Superior temporal gyrus (tissue), 1 donor: ENCODE results near the gene KRT7.
"Not testable (repeated sequence)": the region's sequence is repeated elsewhere in the genome, so short reads cannot be mapped to it uniquely, and the experiment has no call there.

Source experiments
- DNase-seq: peaks from one replicate; pipeline ENCODE4 v3.0.0-alpha.2; 2016; ENCODE audit errors: extremely low spot score

Gene KRT7

DNA sequence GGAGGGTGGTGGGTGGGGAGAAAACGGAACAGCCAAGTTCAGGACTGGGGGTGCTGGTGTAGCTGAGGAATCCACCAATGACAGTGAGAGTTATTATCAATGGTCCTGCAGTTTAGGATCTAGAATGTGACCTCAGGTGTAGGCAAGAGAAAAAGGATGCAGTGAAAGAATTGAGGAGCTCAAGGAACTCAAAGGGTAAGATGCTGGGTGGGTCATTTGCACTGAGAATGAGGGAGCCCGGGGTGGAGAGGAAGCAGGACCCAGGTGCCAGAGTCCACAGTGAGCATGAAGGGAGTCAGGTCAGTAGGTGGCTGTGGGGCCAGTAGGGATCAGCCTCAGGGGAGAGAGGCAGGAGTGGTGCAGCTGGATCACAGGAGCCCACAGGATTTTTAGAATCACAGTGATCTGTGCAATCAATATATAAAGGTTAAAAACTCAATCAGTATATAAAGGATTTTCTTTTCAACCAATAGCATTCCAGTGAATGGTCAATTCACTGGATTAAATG, 3.2 kb upstream of the KRT7 start:
- DNase-seq, result no peak

DNA sequence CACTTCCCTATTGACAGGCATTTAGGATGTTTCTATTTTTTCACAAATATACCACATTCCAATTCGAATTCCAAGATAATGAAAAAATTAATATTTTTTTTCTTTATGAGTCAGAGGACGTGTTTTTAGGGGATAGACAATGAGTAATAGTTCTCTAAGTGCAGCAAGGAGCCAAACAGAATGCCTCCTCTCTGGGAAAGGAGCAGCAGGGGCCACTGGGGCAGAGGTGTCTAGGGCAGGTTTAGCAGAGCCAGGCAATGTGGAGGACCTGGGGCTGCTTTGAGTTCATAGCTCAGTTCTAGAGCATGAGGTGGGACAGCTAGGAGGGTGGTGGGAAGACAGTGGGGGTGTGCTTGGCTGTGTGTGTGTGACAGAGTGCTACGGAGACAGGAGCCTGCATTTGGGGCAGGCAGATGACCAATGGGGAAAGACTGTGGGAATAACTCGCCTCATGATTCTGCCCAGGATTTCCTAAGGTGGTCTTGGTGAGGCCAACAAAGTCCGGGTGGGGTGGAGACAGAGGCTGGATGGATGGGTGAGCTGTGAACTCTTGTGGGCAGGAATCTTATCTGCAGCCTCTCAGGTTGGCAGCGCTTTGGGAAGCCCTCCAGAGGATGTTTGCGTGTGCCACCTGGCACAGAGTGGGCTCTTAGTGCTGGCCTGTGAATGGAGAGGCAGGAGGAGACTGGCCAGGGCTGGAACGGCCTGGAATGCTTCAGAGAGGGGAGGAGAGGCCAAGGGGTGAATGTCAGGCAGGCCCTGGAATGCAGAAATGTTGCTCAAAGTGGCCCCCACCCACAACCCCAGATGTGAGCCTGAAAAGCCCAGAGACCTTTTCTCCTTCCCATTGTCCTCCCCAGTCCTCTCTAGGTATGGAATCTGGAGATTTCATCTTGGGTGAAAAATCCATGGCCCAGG, 2.4 kb upstream of the KRT7 start:
- DNase-seq, result no peak

DNA sequence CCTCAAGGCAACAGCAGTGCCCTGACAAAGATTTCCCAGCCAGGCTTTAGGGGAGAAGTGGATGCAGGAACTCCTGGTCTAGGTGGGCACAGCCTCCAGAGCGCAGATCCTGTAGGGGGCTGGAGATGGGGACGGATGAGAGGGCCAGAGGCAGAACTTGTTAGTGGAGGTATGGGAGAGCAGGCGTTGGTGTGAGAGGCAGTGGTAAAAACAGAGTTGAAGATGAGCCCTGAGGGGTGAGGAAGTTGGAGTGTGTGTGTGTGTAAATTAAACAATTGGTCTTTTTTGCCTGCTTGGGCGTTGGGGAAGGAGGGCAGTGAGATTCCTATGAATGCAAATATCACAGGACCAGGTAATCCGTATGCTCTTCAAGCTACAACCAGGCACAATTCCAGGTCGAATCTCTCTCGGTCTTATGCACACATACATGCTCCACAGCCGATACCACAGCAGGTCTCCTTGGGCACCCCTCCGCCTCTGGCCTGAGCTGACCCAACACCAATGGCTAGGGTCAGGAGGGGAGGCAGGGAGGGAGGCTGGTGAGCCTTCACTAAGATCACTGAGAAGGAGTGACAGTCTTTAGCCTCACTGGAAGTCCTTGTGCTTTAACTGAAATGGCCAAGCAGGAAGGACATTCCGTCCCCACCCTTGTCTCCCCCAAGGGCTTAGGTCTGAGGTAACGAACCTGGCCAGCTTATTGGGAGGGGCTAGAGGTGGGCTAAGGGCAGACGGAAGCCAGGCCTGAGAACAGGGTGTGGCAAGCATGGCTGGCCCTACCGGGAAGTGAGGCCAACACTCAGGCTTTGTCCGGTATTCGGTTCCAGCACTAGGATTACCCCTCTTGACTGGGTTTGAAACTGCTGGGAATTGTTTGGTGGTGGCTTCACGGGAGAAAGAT, 1.5 kb upstream of the KRT7 start:
- DNase-seq, result no peak

DNA sequence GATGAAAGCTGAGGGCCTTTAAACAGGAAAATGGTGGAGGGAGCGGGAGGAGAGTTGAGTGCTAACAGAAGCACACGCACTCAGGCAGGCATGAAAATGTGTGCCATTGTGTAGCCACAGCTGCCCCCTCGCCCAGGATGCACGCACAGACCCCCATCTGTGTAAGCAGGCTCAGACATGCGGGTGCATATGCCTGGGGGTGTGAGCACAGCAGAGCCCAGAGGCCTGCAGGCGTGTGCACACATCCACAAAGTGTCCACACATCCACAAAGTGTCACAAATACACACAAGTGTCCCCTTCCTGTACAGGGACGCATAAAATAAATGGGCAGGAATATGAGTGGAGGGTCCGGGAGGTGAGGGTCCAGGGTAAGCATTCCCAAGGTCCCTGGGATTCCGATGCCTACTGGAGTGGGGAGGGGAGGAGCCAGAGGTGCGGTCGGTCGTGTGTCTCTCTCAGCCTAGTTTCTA, 805 bp upstream of the KRT7 start:
- no peak for DNase-seq

DNA sequence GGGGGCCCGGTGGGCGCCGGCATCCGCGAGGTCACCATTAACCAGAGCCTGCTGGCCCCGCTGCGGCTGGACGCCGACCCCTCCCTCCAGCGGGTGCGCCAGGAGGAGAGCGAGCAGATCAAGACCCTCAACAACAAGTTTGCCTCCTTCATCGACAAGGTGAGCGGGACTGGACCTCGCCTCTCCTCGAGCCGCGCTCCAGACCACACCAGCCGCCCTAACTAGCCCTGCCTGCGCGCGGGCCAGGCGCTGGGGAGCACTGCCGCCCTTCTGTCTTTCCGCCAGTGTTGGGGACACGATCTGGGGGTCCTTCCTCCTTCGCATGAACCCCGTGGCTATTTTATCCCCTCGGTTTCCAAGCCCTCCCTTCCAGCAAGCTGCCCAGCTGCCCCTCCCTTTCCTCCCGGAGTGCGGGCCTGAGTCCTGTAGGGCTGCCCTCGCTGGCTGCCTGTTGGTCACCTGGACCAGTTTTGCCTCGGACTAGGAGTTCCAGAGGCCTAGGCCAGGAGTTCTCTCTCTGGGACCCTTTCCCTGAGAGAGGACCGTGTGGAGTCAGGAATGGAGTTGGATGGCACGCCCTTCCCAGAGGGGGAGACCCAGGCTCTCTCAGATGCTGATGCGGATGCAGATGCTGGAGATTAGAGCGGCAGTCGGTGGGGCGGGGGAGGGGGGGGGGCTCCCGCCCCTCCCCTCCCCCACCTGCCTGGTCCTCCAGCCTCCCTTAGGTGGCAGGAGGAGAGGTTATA, 592 bp downstream of the KRT7 start:
- no peak for DNase-seq

DNA sequence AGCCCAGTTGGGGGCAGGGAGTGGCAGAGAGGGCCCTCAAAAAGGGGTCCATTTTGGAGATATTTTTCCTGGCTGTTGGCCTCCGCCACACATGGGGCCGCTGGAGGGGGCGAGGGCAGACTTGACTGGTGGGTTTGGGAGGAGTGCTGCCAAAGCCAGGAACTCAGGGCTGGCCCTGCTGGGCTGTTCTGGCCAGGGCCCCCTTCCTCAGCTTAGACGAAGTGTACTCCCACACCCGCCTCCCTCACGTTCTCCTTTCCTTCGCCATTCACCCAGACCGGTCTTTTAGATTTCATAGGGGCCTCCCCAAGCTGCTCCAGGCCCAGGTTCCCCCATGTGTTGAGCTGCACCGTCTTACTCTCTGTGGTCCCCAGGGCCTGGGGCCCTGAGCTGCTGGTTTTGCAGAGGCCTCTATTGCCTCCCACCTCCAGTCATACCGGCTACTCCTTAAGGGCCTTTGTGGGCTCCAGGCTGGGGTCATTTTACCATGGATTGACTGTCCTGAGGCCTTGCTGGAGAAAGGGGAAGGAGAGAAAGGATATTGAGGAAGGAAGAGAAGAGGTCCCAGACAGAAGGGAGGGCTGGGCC, 1.3 kb downstream of the KRT7 start:
- no peak for DNase-seq

DNA sequence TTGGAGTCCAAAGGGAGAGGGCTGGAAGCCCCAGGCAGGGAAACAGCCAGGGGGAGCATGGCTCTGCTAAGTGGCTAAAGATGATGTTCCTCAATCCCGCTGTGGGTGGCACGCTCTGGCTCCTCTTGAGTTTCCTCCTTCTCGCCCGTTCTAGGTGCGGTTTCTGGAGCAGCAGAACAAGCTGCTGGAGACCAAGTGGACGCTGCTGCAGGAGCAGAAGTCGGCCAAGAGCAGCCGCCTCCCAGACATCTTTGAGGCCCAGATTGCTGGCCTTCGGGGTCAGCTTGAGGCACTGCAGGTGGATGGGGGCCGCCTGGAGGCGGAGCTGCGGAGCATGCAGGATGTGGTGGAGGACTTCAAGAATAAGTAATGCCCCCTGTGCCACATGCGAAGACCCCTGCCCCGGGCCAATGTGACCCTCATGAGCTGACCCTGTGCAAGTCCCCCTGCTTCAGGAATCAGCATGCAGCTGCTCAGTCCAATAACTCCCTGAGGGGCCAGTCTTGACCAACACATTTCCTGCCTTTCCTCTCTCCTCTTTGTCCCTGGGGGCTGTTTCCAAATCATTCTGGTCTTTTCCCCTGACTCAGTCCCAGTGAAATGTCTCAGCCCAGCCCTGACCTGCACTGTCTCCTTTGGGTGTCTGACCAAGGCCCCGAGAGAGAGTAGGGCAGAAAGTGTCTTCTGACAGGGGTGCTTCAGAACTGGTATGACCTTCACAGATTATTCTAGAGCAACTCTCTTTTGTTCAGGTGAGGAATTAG, 2.1 kb downstream of the KRT7 start:
- DNase-seq, result no peak

DNA sequence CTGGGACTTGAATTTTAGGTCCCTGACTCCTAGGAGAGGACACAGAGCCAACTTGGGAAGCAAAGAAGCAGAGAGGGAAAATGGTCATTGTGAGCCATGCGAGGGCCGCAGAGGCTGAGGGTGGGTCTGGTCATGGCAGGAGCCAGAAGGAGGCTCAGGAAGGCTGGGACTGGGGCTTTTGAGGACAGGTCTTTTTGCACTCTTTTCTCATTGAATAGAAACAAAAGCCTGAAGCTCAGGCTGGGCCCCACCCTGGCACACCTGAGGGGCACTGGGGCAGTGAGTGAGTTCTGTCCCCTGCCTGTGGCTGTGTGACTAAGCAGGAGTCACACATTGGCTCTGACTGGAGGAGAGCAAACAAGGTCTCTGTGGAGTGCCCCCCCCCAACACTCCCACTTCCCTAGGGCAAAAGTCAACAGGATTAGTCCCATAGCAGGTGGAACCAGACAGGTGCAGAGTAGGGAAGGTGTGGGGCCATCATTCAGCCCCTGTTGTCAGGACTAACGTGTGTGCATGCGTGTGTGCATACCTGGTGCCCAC, 2.8 kb downstream of the KRT7 start:
- no peak for DNase-seq

DNA sequence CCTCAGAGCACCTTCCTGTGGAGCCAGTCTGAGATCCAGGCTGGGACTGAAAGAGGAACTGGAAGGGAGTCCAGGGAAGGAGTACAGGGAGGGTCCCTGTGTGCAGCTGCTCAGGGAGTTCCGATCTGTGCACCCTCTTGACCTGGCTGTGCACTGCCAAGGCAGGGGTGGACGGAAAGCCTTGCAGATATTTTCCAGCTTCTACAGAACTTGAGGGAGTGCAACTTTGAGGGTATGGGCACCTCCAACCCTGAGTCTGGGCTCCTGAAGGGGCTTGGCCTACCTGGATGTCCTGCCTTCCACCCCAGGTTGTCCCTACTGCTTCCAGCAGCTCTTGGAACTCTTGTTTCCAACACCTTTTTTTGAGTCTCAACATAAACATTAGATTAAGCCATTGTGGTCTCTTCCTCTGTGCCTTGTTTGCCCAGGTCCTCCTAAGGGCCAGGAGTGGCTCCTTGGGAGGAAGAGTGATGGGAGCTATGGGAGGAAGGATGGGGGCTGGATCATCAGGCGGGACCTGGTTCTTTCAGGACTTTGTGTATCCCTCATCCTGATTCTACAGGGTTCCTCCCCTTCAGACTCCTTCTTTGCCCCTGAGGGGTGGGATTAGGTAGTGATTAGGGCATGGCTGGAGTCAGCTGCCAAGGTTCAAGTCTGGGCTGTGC, 3.5 kb downstream of the KRT7 start:
- DNase-seq, result no peak

DNA sequence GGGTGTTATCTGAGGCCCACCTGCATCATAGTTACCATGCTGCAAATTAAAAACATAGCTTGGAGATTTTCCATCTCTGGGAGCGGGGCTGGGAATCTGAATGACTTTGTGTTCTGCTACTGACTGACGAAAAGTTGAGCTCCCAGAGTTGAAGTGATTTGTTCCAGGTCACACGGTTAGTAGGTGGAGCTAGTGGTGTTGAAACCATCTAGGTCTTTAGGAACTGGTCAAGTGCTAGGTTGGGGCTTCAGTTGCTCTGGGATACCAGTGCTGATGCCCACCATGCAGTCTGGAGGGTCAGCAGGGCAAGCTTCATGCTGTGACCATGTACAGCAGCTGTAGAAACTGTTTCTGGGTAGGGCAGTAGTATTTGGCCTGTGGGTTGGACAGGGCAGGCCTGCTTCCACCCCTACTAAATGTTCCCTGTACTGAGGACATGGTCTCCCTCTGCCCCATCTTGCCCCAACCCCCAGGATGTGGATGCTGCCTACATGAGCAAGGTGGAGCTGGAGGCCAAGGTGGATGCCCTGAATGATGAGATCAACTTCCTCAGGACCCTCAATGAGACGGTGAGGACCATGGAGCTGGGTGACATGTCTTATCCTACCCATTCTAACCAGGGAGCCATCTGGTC, 5.3 kb downstream of the KRT7 start:
- DNase-seq, result no peak

DNA sequence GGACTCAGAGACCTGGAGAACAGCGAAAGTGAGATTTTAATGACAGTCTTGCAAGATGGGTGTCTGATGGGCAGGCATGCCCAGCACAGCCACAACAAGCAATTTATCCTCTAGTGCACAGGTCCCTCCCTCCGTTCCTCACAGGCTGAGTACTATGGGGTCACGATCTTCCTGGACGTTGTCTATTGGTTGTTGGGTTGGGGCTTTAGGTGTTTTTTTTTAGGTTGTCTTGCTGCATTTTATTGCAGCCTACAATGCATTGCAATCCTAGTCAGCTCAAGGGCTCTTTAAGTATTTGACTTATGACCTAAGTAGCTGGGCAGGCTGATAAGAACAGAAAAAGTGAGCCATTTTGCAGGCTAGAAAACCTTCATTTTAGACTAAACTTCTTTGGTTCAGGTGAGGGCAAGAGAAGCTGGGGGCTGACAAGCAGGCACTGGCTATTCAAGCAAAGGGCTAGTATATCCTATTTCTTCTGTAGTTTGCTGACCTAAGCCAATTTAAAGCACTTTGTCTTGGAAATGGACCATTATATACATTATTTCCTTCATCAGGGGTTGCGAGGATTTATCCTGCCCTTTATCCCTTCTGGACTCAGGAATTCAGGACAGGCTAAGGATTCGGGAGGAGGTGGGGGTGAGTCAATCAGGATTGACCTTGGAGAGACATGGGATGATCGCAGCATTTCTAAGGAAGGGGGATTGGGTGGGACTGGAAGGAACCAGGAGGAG, 6.0 kb downstream of the KRT7 start:
- DNase-seq, result no peak

DNA sequence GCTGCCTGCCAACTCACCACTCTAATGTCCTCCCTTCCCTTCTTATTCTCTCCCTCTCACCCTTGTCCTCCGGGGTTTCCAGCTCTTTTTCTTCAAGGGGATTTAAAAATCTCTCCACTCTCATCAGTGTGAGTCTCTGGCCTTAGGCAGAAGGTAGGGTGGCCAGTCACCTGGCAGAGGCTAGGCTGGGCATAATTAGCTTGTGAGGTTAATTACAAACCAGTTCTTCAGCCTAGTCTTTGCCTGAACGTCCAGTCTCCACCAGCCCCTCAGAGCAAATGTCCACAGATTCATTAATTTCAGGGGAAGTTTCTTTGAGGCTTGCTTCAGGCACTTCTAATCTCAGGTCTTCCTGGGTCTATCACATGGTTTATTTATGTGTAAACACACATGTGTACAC, 6.7 kb downstream of the KRT7 start:
- DNase-seq, result no peak

DNA sequence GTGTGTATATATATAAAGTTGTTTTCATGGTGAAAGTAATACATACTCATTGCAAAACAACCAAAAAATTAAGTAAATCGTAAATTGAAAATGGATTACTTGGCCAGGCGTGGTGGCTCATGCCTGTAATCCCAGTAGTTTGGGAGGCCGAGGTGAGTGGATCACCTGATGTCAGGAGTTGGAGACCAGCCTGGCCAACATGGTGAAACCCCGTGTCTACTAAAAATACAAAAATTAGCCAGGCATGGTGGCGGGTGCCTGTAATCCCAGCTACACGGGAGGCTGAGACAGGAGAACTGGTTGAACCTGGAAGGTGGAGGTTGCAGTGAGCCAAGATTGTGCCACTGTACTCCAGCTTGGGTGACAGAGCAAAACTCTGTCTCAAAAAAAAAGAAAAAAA, 7.2 kb downstream of the KRT7 start:
- not testable (repeated sequence) for DNase-seq

DNA sequence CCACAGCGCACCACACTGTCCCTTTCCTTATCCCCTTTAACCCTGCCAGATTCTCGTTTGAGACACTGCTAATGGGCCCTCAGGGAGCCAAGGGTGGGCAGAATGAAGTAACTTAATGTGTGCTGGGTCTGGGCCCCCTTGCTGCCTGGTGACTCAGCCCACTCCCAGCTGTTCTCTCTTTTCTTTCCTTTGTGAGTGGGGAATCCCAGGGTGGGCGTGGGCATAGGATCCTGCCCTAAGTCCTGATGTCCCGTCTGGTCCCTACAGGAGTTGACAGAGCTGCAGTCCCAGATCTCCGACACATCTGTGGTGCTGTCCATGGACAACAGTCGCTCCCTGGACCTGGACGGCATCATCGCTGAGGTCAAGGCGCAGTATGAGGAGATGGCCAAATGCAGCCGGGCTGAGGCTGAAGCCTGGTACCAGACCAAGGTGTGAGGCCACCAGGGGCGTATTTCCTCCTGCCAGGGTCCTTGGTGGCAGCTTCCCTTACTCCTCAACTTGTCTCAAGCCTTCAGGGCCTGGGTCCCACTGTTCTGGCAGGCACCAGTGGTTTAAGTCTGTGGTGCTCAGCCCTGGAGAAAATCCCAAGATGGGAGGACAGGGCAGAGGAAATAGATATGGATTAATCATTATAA, 8.3 kb downstream of the KRT7 start:
- DNase-seq, result no peak

DNA sequence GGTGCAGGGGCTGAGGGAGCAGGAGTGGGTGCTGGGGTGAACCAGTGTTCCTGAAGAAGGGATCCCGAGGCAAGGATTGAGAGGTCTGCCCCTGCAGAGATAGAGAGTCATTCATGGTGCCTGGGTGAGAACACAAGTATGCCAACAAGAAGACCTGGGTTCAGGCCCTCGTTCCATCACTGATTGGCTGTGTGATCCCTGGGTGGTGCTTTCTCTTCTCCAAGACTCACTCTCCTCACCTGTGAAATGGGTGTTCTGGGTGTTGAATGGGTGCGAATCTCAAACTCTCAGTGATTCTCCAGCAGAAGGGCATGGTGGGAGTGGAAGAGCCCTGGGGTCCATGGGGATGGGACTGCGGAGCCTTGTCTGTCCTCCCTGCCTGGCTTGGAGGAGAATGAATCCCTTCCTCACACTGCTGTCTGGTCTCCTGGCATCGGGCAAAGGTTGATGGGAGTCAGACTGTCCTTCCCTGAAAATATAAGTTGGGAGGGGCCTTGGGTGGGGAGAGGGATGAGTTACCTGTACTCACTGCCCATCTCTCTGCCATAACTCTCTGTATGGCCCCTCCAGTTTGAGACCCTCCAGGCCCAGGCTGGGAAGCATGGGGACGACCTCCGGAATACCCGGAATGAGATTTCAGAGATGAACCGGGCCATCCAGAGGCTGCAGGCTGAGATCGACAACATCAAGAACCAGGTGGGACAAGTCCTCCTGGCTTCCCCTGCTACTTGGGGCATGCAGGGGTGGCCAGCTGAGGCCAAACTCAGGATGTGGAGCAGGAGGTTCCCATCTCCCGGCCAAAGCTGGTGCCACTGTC, 9.6 kb downstream of the KRT7 start:
- DNase-seq, result no peak

DNA sequence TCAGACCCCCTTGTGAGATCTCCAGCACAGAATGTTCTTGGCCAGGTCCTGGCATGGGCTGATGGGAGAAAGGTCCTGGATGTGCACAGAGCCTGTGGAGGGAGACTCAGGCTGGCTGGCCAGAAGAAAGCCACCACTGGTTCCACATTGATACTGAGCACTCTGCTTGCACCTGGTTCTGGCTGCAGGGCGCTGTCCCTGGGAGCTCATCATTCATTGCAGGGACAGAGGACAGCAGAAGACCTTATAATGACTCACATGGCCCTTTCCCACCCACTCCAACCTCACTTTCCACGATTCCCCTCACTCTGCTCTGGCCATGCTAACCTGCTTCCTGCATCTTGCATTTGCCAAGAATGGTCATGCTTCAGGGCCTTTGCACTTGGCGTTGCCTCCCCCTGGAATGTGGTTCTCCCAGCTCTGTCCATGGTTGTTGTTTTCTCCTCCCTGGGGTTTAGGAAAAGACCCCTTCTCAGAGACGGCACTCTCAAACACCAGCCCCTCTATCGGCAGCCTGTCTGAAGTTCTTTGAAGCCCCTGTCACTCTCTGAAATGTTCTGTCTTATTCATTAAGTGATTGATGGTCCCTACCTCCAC, 10.3 kb downstream of the KRT7 start:
- no peak for DNase-seq
